ENCODE results near the gene ATP5PD.

DNA sequence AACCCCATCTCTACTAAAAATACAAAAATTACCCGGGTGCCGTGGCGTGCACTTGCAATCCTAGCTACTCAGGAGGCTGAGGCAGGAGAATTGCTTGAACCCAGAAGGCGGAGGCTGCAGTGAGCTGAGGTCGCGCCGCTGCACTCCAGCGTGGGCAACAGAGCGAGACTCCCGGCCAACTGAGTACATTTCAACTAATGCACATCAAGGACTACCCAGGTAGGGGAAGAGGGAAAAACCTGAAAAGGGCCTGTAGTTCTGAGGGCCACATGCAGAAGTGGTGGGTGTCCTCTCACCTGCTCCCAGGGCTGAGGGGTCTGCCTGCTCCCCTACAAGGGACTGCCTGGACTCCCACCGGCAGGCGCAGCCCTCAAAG lies 40.4 kb upstream of the ATP5PD start:
- TF ChIP-seq, protein P1, sequence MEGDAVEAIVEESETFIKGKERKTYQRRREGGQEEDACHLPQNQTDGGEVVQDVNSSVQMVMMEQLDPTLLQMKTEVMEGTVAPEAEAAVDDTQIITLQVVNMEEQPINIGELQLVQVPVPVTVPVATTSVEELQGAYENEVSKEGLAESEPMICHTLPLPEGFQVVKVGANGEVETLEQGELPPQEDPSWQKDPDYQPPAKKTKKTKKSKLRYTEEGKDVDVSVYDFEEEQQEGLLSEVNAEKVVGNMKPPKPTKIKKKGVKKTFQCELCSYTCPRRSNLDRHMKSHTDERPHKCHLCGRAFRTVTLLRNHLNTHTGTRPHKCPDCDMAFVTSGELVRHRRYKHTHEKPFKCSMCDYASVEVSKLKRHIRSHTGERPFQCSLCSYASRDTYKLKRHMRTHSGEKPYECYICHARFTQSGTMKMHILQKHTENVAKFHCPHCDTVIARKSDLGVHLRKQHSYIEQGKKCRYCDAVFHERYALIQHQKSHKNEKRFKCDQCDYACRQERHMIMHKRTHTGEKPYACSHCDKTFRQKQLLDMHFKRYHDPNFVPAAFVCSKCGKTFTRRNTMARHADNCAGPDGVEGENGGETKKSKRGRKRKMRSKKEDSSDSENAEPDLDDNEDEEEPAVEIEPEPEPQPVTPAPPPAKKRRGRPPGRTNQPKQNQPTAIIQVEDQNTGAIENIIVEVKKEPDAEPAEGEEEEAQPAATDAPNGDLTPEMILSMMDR (IDR thresholded peaks at IDR 0.05) = no peak
- TF ChIP-seq POLR2AphosphoS5 (IDR thresholded peaks at IDR 0.05; ENCODE audit: low read depth, low read length) = no peak
- TF ChIP-seq SIN3A (IDR thresholded peaks at IDR 0.05; ENCODE audit: borderline replicate concordance, insufficient read depth, low read depth, low read length) = no peak
- TF ChIP-seq, protein P2, sequence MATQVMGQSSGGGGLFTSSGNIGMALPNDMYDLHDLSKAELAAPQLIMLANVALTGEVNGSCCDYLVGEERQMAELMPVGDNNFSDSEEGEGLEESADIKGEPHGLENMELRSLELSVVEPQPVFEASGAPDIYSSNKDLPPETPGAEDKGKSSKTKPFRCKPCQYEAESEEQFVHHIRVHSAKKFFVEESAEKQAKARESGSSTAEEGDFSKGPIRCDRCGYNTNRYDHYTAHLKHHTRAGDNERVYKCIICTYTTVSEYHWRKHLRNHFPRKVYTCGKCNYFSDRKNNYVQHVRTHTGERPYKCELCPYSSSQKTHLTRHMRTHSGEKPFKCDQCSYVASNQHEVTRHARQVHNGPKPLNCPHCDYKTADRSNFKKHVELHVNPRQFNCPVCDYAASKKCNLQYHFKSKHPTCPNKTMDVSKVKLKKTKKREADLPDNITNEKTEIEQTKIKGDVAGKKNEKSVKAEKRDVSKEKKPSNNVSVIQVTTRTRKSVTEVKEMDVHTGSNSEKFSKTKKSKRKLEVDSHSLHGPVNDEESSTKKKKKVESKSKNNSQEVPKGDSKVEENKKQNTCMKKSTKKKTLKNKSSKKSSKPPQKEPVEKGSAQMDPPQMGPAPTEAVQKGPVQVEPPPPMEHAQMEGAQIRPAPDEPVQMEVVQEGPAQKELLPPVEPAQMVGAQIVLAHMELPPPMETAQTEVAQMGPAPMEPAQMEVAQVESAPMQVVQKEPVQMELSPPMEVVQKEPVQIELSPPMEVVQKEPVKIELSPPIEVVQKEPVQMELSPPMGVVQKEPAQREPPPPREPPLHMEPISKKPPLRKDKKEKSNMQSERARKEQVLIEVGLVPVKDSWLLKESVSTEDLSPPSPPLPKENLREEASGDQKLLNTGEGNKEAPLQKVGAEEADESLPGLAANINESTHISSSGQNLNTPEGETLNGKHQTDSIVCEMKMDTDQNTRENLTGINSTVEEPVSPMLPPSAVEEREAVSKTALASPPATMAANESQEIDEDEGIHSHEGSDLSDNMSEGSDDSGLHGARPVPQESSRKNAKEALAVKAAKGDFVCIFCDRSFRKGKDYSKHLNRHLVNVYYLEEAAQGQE (IDR thresholded peaks at IDR 0.05; ENCODE audit: insufficient read depth in 1 of 2, low read depth in 2 of 2, low read length in 1 of 2) = no peak
- no peak for TF ChIP-seq TCF7L2 (IDR thresholded peaks at IDR 0.05; ENCODE audit: low read depth, low read length)

Data from Panc1 (cell line).